Kidney epithelial cell (primary cell): Measurements from ENCODE around the gene PPIP5K1. TPM values are rescaled to one million over a fixed set of nuclear protein-coding genes. Genes with fewer than 3 reads are reported as not detected.
"Not testable (repeated sequence)": the region's sequence is repeated elsewhere in the genome, so short reads cannot be mapped to it uniquely, and the experiment has no call there.

Source experiments
- DNase-seq: peaks from one replicate; pipeline ENCODE4 v3.0.0-alpha.2; 2010; ENCODE audit warnings: low read depth
- H3K27me3 ChIP-seq: 2 replicates; pipeline ENCODE4 v1.6.0; 2011; ENCODE audit warnings: low read length; ENCODE audit not compliant: control insufficient read depth, insufficient read depth
- H3K36me3 ChIP-seq: 2 replicates; pipeline ENCODE4 v1.5.1; 2011; ENCODE audit warnings: low read length; ENCODE audit not compliant: control insufficient read depth, insufficient read depth
- H3K4me3 ChIP-seq: 2 replicates; pipeline ENCODE4 v1.5.1; 2011; ENCODE audit warnings: low read depth, mild to moderate bottlenecking, control low read depth, low read length
- total RNA-seq: library from RNA; depleted of rRNA; stranded (reverse); fragments of >200 nt; gene quantifications from 2 replicates; pipeline ENCODE4 v1.2.3, GENCODE V29; 2015
- TF ChIP-seq, protein P1 (sequence below): IDR thresholded peaks from 2 replicates; pipeline ENCODE4 v1.5.1; 2011; ENCODE audit warnings: mild to moderate bottlenecking, moderate library complexity, low read length, control low read depth, inconsistent platforms; ENCODE audit not compliant: insufficient read depth, poor library complexity, severe bottlenecking

PPIP5K1 gene
- total RNA-seq, 1 donor from 2014 or later: 20.8 TPM

DNA sequence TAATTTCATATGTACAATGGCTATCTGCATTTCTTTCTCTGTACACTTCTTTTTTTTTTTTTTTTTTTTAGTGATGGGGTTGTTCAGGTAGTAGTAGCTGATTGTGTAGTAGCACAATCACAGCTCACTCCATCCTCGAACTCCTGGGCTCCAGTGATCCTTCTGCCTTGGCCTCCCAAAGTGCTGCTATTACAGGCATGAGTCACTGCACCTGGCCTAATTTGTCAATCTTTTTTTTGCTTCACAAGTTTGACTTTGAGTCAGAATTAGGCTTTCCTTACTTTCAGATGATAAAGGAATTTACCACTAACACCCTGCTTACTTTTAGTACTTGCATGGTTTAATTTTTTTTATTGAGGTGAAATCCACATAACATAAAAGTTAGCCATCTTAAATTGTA lies 44.6 kb downstream of the PPIP5K1 start:
- Histone ChIP-seq H3K4me3 (no peak overlapping the region), H3K27me3 (no peaks in the 10 kb centered on the region), H3K36me3 (no peaks in the 10 kb centered on the region)
- TF ChIP-seq, protein P1, sequence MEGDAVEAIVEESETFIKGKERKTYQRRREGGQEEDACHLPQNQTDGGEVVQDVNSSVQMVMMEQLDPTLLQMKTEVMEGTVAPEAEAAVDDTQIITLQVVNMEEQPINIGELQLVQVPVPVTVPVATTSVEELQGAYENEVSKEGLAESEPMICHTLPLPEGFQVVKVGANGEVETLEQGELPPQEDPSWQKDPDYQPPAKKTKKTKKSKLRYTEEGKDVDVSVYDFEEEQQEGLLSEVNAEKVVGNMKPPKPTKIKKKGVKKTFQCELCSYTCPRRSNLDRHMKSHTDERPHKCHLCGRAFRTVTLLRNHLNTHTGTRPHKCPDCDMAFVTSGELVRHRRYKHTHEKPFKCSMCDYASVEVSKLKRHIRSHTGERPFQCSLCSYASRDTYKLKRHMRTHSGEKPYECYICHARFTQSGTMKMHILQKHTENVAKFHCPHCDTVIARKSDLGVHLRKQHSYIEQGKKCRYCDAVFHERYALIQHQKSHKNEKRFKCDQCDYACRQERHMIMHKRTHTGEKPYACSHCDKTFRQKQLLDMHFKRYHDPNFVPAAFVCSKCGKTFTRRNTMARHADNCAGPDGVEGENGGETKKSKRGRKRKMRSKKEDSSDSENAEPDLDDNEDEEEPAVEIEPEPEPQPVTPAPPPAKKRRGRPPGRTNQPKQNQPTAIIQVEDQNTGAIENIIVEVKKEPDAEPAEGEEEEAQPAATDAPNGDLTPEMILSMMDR: no peak
- no peak for DNase-seq

DNA sequence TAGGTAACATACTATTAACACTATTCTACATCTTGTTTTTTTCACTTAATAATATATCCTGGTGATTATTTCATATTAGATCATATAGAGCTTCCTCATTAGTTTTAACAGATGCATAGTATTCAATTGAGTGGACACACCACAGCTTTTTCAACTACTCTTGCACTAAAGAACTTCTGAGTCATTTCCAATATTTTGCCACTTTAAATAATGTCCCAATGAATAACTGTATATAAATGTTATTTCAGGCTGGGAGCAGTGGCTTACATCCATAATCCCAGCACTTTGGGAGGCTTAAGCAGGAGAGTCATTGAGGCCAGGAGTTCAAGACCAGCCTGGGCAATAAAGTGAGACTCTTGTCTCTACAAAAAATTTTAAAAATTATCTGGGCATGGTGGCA lies 45.7 kb downstream of the PPIP5K1 start:
- no peaks in the 10 kb centered on the region for H3K36me3 ChIP-seq
- no peak for DNase-seq
- TF ChIP-seq, protein P1: no peak
- H3K27me3 ChIP-seq: no peaks in the 10 kb centered on the region
- H3K4me3 ChIP-seq: no peak overlapping the region

DNA sequence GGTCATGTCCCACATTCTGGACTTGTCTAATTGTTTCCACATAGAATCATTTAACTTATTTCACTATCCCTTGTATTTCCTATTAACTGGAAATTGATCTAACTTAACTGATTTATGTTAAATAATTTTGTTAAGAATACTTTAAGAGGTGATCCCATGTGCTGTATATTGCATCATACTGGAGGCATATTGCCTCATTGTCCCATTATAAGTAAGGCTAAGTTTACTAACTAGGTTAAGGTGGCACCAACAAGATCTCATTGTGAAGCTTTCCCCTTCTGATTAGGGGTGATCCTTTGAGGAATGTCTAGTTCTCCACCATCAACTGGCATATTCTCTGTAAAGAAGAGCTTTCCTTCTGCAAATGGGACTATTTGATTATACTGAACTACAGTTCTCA lies 48.2 kb downstream of the PPIP5K1 start:
- DNase-seq: no peak
- Histone ChIP-seq H3K36me3 (no peaks in the 10 kb centered on the region), H3K27me3 (no peaks in the 10 kb centered on the region), H3K4me3 (no peak overlapping the region)
- TF ChIP-seq, protein P1: no peak

DNA sequence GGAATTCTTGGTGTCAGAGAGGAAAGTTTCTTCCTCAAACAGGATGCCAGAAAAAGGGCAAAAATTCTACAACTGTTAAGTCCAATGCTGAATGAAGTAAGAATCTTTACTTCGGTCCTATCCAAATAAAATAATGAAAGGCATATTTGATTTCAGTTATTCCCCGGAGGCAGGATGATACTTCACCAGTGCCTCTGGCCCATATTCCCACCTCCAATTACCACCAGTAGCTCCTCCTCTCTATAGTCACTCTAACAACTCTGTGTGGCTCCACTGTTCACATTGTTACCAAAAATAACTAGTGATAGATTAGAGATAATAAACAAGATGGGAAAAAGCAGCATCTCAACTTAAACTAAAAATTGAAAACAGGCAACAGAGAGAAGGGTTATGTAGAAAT lies 51.9 kb downstream of the PPIP5K1 start:
- Histone ChIP-seq H3K36me3 (no peaks in the 10 kb centered on the region), H3K4me3 (no peak overlapping the region), H3K27me3 (no peaks in the 10 kb centered on the region)
- DNase-seq: no peak
- TF ChIP-seq, protein P1: no peak

DNA sequence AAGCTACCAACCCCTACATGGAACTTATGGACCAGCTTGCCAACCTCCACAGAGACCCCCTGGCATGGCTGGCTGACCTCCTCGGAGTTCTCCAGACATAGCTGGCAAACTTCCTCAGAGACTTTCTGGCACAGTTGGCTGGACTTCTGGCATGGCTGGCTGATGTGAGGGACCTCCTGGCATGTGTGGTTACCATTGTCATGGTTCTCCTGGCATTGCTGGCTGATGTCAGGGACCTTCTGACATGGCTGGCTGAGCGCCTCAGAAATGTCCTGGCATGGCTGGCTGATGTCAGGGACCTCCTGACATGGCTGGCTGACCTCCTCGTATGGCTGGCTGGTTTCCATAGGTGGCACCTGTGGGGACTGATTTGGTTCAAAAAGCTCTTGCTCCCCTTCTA lies 55.1 kb downstream of the PPIP5K1 start:
- H3K27me3 ChIP-seq: no peaks in the 10 kb centered on the region
- TF ChIP-seq, protein P1: no peak
- no peaks in the 10 kb centered on the region for H3K36me3 ChIP-seq
- no peak overlapping the region for H3K4me3 ChIP-seq
- DNase-seq: no peak

DNA sequence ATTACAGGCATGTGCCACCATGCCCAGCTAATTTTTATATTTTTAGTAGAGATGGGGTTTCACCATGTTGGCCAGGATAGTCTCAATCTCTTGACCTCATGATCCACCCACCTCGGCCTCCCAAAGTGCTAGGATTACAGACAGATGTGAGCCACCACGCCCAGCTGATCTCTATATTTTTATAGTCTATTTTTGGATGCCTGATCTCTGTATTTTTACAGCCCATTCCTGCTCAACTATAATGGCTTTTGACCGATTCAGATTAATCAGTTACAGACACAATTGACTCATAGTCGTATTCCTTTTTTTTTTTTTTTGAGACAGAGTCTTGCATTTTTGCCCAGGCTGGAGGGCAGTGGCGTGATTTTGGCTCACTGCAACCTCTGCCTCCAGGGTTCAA lies 57.2 kb downstream of the PPIP5K1 start:
- DNase-seq, H3K27me3 ChIP-seq, H3K4me3 ChIP-seq, H3K36me3 ChIP-seq: not testable (repeated sequence)
